ENCODE results near the gene ZBTB25. TPM values are rescaled to one million over a fixed set of nuclear protein-coding genes. Genes with fewer than 3 reads are reported as not detected.
"Not testable (repeated sequence)": the region's sequence is repeated elsewhere in the genome, so short reads cannot be mapped to it uniquely, and the experiment has no call there.

ZBTB25 gene
- total and polyA plus RNA-seq, 4 experiments from 2014 or later: 34.0 to 87.5 (median 60.4) TPM

DNA sequence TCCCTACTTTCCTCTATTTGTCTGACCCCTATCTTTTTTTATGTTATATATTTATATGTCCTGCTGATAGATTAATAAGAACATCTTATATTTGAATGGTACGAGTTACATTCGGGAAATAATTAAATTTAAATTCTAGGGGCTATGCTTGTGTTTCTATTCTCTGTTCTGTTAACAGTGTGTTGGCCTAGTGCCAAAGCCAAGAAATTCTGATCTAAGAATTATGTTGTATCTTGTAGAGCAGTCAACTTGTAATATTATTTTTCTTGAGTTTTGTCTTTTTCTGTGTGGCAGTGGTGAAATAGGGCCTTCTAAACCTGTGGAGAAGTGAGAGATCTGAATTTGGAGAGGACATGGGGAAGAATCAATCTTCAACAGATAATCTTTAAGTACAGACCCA is 27.9 kb upstream of the ZBTB25 start:
- peaks cover 0 to 5% (median 1%) of the 10 kb centered on the region in 4 donors for H3K4me1 Mint-ChIP-seq
- no peak for DNase-seq
- Histone ChIP-seq H3K27me3 (ENCODE audit: insufficient read depth, low read length) (no peaks in the 10 kb centered on the region), H3K27ac (ENCODE audit: low read depth, low read length) (no peak overlapping the region), H3K9me3 (ENCODE audit: control insufficient read depth in 1 of 2, low read length in 2 of 2) (no peaks in the 10 kb centered on the region), H3K4me3 (ENCODE audit: low read length in 2 of 2) (no peak overlapping the region), H3K4me1 (ENCODE audit: insufficient read depth, low read length) (no peaks in the 10 kb centered on the region), H3K36me3 (ENCODE audit: insufficient read depth, low read length) (no peaks in the 10 kb centered on the region)
- ChIA-PET CTCF (ENCODE audit: partially characterized antibody) (interaction anchor here (1.0 kb wide), 1 partner anchor 66 kb away, joined by 3 read pairs; the partner anchor contains the start of gene AKAP5), POLR2A (ENCODE audit: partially characterized antibody) (no interaction called here)
- H3K9me3 Mint-ChIP-seq: no peaks in the 10 kb centered on the region
- H3K27me3 Mint-ChIP-seq: no peaks in the 10 kb centered on the region
- no peak overlapping the region for H3K4me3 Mint-ChIP-seq
- H3K36me3 Mint-ChIP-seq: peaks cover 4 to 7% of the 10 kb centered on the region in 2 donors
- peak overlapping the region in 1 of 7 donors; percentile 32 for H3K27ac Mint-ChIP-seq
- intact Hi-C loops (cut with micrococcal nuclease): no loop called here

DNA sequence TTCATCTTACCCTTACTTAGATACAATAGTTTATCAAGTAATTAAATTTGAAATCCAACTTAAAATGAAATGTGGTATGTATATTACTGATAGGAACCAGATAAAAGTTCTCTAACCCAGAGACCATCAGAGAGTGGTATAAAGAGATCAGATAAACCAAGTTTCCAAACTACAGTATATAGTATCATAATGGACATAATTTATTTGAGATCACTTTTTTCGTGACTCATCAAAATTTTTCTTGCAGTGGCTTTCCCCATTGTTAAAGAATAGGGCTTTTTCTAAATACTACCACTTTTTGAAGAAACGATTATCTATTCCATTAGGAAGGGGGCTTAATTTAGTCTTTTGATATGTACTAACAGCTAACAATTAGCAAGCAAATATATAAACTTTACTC is 21.7 kb upstream of the ZBTB25 start:
- CTCF ChIA-PET (ENCODE audit: partially characterized antibody): no interaction called here
- POLR2A ChIA-PET (ENCODE audit: partially characterized antibody): no interaction called here
- peaks cover 25% of the 10 kb centered on the region for H3K4me1 ChIP-seq (ENCODE audit: insufficient read depth, low read length)
- no peaks in the 10 kb centered on the region for H3K27me3 Mint-ChIP-seq
- no peaks in the 10 kb centered on the region for H3K9me3 Mint-ChIP-seq
- peaks cover 0 to 10% (median 7%) of the 10 kb centered on the region in 4 donors for H3K4me1 Mint-ChIP-seq
- no peak overlapping the region for H3K27ac ChIP-seq (ENCODE audit: low read depth, low read length)
- H3K4me3 Mint-ChIP-seq: no peak overlapping the region
- peaks cover 21% of the 10 kb centered on the region for H3K36me3 ChIP-seq (ENCODE audit: insufficient read depth, low read length)
- intact Hi-C loops (cut with micrococcal nuclease): no loop called here
- no peak overlapping the region for H3K4me3 ChIP-seq (ENCODE audit: low read length in 2 of 2)
- H3K27me3 ChIP-seq (ENCODE audit: insufficient read depth, low read length): no peaks in the 10 kb centered on the region
- peaks cover 10 to 19% of the 10 kb centered on the region in 2 donors for H3K36me3 Mint-ChIP-seq
- peak overlapping the region in 1 of 7 donors; percentile 28 for H3K27ac Mint-ChIP-seq
- no peak for DNase-seq
- H3K9me3 ChIP-seq (ENCODE audit: control insufficient read depth in 1 of 2, low read length in 2 of 2): no peaks in the 10 kb centered on the region

DNA sequence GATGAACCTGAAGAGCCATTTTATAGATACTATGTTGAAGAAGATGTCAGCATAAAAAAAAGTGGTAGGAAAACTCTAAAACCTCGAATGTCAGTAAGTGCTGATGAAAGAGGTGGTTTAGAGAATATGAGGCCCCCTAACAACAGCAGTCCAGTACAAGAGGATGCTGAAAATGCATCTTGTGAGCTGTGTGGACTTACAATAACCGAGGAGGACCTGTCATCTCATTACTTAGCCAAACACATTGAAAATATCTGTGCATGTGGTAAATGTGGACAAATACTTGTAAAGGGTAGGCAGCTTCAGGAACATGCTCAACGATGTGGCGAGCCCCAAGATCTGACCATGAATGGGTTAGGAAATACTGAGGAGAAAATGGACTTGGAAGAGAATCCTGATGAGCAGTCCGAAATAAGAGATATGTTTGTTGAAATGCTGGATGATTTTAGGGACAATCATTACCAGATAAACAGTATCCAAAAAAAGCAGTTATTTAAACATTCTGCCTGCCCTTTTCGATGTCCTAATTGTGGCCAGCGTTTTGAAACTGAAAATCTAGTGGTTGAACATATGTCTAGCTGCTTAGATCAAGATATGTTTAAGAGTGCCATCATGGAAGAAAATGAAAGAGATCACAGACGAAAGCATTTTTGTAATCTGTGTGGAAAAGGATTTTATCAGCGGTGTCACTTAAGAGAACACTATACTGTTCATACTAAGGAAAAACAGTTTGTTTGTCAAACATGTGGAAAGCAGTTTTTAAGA is 19.1 kb upstream of the ZBTB25 start:
- H3K4me1 ChIP-seq (ENCODE audit: insufficient read depth, low read length): peaks cover 36% of the 10 kb centered on the region
- no peak for DNase-seq
- ChIA-PET CTCF (ENCODE audit: partially characterized antibody) (interaction anchor here (1.3 to 4.4 kb wide), 4 partner anchors 12 to 179 kb away, joined by 3 to 16 read pairs (median 4); no protein-coding TSS in a partner anchor), POLR2A (ENCODE audit: partially characterized antibody) (interaction anchor here (1.3 to 2.9 kb wide), 2 partner anchors 14 to 18 kb away, joined by 3 to 12 read pairs; partner anchors contain the start of gene ZBTB1)
- no peak overlapping the region for H3K4me3 ChIP-seq (ENCODE audit: low read length in 2 of 2)
- H3K27me3 Mint-ChIP-seq: no peaks in the 10 kb centered on the region
- peaks cover 21% of the 10 kb centered on the region for H3K36me3 ChIP-seq (ENCODE audit: insufficient read depth, low read length)
- peaks cover 7 to 19% (median 15%) of the 10 kb centered on the region in 4 donors for H3K4me1 Mint-ChIP-seq
- intact Hi-C loops (cut with micrococcal nuclease): no loop called here
- no peak overlapping the region for H3K4me3 Mint-ChIP-seq
- H3K27ac ChIP-seq (ENCODE audit: low read depth, low read length): no peak overlapping the region
- no peaks in the 10 kb centered on the region for H3K27me3 ChIP-seq (ENCODE audit: insufficient read depth, low read length)
- H3K9me3 ChIP-seq (ENCODE audit: control insufficient read depth in 1 of 2, low read length in 2 of 2): no peaks in the 10 kb centered on the region
- H3K36me3 Mint-ChIP-seq: peaks cover 10 to 16% of the 10 kb centered on the region in 2 donors
- H3K9me3 Mint-ChIP-seq: no peaks in the 10 kb centered on the region
- no peak overlapping the region for H3K27ac Mint-ChIP-seq

DNA sequence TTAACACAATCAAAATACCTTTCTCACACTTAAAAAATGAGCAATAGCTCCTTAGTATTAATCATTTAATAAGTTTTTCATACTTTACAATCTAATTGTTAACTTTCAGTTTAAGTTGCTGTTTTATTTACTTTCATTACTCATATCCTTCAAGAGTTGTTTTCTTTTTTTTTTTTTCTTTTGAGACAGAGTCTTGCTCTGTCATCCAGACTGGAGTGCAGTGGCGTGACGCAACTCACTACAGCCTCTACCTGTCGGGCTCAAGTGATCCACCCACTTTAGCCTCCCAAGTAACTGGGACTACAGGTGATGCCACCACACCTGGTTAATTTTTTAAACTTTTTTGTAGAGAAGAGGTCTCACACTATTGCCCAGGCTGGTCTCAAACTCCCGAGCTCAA is 17.1 kb upstream of the ZBTB25 start:
- H3K9me3 ChIP-seq (ENCODE audit: control insufficient read depth in 1 of 2, low read length in 2 of 2): no peaks in the 10 kb centered on the region
- intact Hi-C loops (cut with micrococcal nuclease): no loop called here
- H3K4me1 ChIP-seq (ENCODE audit: insufficient read depth, low read length): peaks cover 53% of the 10 kb centered on the region
- Mint-ChIP-seq H3K27ac (no peak overlapping the region), H3K36me3 (peaks cover 0 to 8% of the 10 kb centered on the region in 2 donors), H3K27me3 (no peaks in the 10 kb centered on the region), H3K9me3 (no peaks in the 10 kb centered on the region), H3K4me3 (no peak overlapping the region), H3K4me1 (peaks cover 22 to 37% (median 29%) of the 10 kb centered on the region in 4 donors)
- CTCF ChIA-PET (ENCODE audit: partially characterized antibody): interaction anchor here (1.3 to 4.4 kb wide), 4 partner anchors 10 to 371 kb away, joined by 3 to 16 read pairs (median 6); no protein-coding TSS in a partner anchor
- no peaks in the 10 kb centered on the region for H3K27me3 ChIP-seq (ENCODE audit: insufficient read depth, low read length)
- no peak for DNase-seq
- H3K27ac ChIP-seq (ENCODE audit: low read depth, low read length): no peak overlapping the region
- no peak overlapping the region for H3K4me3 ChIP-seq (ENCODE audit: low read length in 2 of 2)
- POLR2A ChIA-PET (ENCODE audit: partially characterized antibody): interaction anchor here (0.9 to 2.9 kb wide), 2 partner anchors 10 to 16 kb away, joined by 3 to 12 read pairs; partner anchors contain the start of gene ZBTB1
- H3K36me3 ChIP-seq (ENCODE audit: insufficient read depth, low read length): peaks cover 21% of the 10 kb centered on the region

DNA sequence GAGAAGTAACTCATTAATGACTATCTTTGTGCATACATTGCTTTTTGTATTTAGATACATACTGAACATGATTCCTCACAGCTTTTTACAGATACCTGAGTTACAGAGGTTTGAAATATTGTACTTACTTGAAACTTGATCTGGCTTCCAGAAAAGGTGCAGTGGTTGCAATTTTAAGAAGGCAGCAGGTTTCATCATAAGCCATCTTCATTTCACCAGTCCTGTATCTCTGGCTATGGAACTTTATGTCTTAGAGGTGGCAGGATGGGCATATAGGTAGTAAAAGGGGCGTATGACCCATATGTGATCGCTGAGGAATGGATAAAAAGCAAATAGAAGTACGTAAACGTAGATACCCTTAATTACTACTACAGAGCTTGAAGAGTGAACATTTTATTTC is 14.6 kb upstream of the ZBTB25 start:
- H3K9me3 Mint-ChIP-seq: no peaks in the 10 kb centered on the region
- ChIA-PET POLR2A (ENCODE audit: partially characterized antibody) (interaction anchor here (0.6 to 1.9 kb wide), 3 partner anchors 13 to 179 kb away, joined by 3 to 6 read pairs (median 4); partner anchors contain the start of gene ZBTB1), CTCF (ENCODE audit: partially characterized antibody) (interaction anchor here (0.6 to 1.4 kb wide), 2 partner anchors 9 to 147 kb away, joined by 3 to 4 read pairs; no protein-coding TSS in a partner anchor)
- Histone ChIP-seq H3K4me1 (ENCODE audit: insufficient read depth, low read length) (peaks cover 66% of the 10 kb centered on the region), H3K4me3 (ENCODE audit: low read length in 2 of 2) (no peak overlapping the region), H3K27me3 (ENCODE audit: insufficient read depth, low read length) (no peaks in the 10 kb centered on the region), H3K9me3 (ENCODE audit: control insufficient read depth in 1 of 2, low read length in 2 of 2) (no peaks in the 10 kb centered on the region), H3K27ac (ENCODE audit: low read depth, low read length) (no peak overlapping the region), H3K36me3 (ENCODE audit: insufficient read depth, low read length) (peaks cover 18% of the 10 kb centered on the region)
- intact Hi-C loops (cut with micrococcal nuclease): no loop called here
- no peak for DNase-seq
- peak overlapping the region in 1 of 7 donors; percentile 23 for H3K27ac Mint-ChIP-seq
- H3K4me1 Mint-ChIP-seq: peaks cover 35 to 53% (median 45%) of the 10 kb centered on the region in 4 donors
- H3K27me3 Mint-ChIP-seq: no peaks in the 10 kb centered on the region
- H3K4me3 Mint-ChIP-seq: peak overlapping the region in 1 of 8 donors; percentile 8
- H3K36me3 Mint-ChIP-seq: peaks cover 0 to 4% of the 10 kb centered on the region in 2 donors

DNA sequence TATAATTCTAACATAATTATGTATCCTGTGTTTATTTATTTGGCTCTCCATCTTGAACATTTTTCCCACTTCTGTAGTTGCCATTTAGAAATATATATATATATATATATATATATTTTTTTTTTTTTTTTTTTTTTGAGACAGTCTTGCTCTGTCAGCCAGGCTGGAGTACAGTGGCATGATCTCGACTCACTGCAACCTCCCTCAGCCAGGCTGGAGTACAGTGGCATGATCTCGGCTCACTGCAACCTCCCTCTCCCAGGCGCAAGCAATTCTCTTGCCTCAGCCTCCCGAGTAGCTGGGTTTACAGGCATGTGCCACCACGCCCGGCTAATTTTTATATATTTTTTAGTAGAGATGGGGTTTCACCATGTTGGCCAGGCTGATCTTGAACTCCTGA is 14.0 kb upstream of the ZBTB25 start:
- peak overlapping the region in 1 of 8 donors; percentile 11 for H3K4me3 Mint-ChIP-seq
- peaks cover 13% of the 10 kb centered on the region for H3K36me3 ChIP-seq (ENCODE audit: insufficient read depth, low read length)
- intact Hi-C loops (cut with micrococcal nuclease); H3K27ac Mint-ChIP-seq; H3K9me3 Mint-ChIP-seq; H3K9me3 ChIP-seq (ENCODE audit: control insufficient read depth in 1 of 2, low read length in 2 of 2); H3K36me3 Mint-ChIP-seq; DNase-seq; H3K27me3 Mint-ChIP-seq; H3K4me3 ChIP-seq (ENCODE audit: low read length in 2 of 2); H3K27me3 ChIP-seq (ENCODE audit: insufficient read depth, low read length); H3K27ac ChIP-seq (ENCODE audit: low read depth, low read length): not testable (repeated sequence)
- peaks cover 39 to 59% (median 49%) of the 10 kb centered on the region in 4 donors for H3K4me1 Mint-ChIP-seq
- ChIA-PET CTCF (ENCODE audit: partially characterized antibody) (interaction anchor here (3.3 kb wide), 1 partner anchor 88 kb away, joined by 16 read pairs; no protein-coding TSS in a partner anchor), POLR2A (ENCODE audit: partially characterized antibody) (interaction anchor here (1.4 to 1.9 kb wide), 2 partner anchors 13 to 16 kb away, joined by 4 to 6 read pairs; partner anchors contain the start of gene ZBTB1)
- H3K4me1 ChIP-seq (ENCODE audit: insufficient read depth, low read length): peaks cover 66% of the 10 kb centered on the region

DNA sequence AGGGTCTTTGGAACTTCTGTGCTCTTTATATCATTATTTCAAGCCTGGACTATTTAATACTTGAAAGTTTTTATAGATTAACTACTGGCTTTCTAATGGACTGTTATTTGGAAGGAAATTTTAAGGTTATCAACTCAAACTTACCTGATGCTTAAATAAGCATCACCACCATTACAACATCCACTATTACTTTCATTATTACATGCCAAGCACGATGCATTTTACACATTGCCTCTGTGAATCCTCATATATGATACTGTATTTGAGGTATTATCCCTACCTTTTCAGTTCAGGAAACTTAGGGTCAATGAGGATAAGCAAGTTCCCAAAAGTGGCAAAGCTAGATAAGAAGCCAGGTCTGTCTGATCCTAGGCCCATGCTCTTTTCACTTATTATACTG is 13.3 kb upstream of the ZBTB25 start:
- Histone ChIP-seq H3K27ac (ENCODE audit: low read depth, low read length) (no peak overlapping the region), H3K27me3 (ENCODE audit: insufficient read depth, low read length) (no peaks in the 10 kb centered on the region), H3K9me3 (ENCODE audit: control insufficient read depth in 1 of 2, low read length in 2 of 2) (no peaks in the 10 kb centered on the region), H3K4me1 (ENCODE audit: insufficient read depth, low read length) (peaks cover 72% of the 10 kb centered on the region), H3K4me3 (ENCODE audit: low read length in 2 of 2) (no peak overlapping the region), H3K36me3 (ENCODE audit: insufficient read depth, low read length) (peaks cover 6% of the 10 kb centered on the region)
- H3K27ac Mint-ChIP-seq: peak overlapping the region in 3 of 7 donors; percentile 3 to 63 (median 51)
- DNase-seq: no peak
- no peaks in the 10 kb centered on the region for H3K27me3 Mint-ChIP-seq
- H3K9me3 Mint-ChIP-seq: no peaks in the 10 kb centered on the region
- ChIA-PET POLR2A (ENCODE audit: partially characterized antibody) (interaction anchor here (1.9 kb wide), 1 partner anchor 16 kb away, joined by 5 read pairs; no protein-coding TSS in a partner anchor), CTCF (ENCODE audit: partially characterized antibody) (interaction anchor here (0.6 to 3.3 kb wide), 2 partner anchors 87 to 173 kb away, joined by 4 to 16 read pairs; no protein-coding TSS in a partner anchor)
- H3K4me1 Mint-ChIP-seq: peaks cover 45 to 66% (median 54%) of the 10 kb centered on the region in 4 donors
- peak overlapping the region in 6 of 8 donors; percentile 6 to 78 (median 32) for H3K4me3 Mint-ChIP-seq
- intact Hi-C loops (cut with micrococcal nuclease): no loop called here
- H3K36me3 Mint-ChIP-seq: peaks cover 0 to 8% of the 10 kb centered on the region in 2 donors
